CD4-positive, alpha-beta T cell treated with Interleukin-15 for 1 hour (primary cell): ENCODE measurements around the gene ZNF625.
A peak's percentile ranks its signal among the peaks of the same experiment; 100 is the strongest.

ENCODE experiments used
- DNase-seq: peaks from one replicate; pipeline ENCODE4 v3.0.0-alpha.2; 2020

Gene ZNF625

GRCh38 chr19:12156223-12157058 lies at the start of gene ZNF625:
TSS of gene ZNF625 (minus strand) at chr19:12156734. CDS start at chr19:12156558, 176 bp downstream.
- DNase-seq = no peak

GRCh38 chr19:12205296-12205695 lies 48.8 kb upstream of the ZNF625 start:
- DNase-seq = no peak

GRCh38 chr19:12202250-12202649 lies 45.7 kb upstream of the ZNF625 start:
- DNase-seq = peak; percentile 52

DNA sequence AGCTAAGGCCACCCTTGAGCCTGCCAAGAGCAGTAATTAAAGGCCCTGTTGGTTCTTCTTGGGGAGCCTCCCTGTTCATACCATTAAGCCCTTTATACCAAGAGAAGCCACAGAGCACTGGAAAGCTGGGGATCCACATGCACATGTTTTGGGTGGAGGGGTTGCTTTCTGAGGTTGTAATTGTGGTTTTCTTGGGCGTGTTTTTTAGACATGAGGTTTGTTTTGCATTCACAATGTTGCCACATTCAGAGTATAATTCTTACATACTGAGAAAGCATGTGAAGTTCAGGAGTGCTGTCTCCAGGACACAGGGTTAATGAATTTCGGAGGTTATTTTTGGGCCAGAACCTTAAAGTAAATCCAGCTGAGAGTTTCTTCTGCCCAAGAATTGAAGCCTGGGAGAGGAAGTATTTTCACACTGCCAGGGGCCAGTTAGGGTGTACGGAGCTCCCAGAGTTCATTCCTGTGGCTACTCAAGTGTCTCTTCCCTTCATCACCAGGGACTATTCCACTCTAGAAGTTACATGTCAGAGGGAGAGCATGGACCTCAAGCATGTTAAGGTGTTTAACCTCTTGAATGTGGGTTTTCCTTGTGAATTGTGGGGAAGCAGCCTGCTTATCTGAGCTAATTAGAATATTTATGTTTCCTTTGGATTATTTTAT lies 43.4 kb upstream of the ZNF625 start:
- no peak for DNase-seq

DNA sequence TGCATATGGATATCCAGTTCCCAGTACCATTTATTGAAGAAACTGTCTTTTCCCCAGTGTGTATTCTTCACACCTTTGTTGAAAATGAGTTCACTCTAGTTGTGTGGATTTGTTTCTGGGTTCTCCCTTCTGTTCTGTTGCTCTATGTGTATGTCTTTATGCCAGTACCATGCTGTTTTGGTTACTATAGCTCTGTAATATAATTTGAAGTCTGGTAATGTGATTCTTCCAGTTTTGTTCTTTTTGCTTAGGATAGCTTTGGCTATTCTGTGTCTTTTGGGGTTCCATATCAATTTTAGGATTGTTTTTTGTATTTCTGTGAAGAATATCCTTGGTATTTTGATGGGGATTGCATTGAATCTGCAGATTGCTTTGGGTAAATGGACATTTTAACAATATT lies 41.6 kb upstream of the ZNF625 start:
- DNase-seq = no peak

GRCh38 chr19:12194827-12195731 lies 38.5 kb upstream of the ZNF625 start:
- DNase-seq = peak; percentile 85

- DNase-seq = no peak
Measured at GRCh38 chr19:12187625-12188024, 31.1 kb upstream of the ZNF625 start.

GRCh38 chr19:12180377-12180776 lies 23.8 kb upstream of the ZNF625 start:
- DNase-seq = no peak

- DNase-seq = no peak
Measured at GRCh38 chr19:12166626-12167025, 10.1 kb upstream of the ZNF625 start.

DNA sequence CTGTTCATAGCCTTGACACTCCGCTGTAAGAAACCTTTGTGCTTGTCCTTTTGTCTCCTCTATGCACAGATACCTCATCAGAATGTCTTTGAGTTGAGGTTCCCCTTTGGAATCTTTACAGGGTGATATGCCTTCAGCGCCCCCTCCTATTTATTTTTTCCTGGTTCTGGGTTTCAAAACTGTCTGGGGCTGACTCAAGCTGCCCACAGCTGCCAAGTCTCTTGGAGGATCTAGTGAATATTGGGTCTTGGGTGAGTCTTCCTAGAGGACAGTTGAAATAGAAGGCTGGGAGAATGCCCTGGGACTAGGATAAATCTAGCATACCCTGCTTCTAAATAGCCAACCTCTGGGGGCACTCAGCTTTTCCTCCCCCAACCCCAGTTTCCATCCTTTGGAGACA lies 7.3 kb upstream of the ZNF625 start:
- no peak for DNase-seq

GRCh38 chr19:12162882-12163806 lies 6.6 kb upstream of the ZNF625 start, which contains the start of gene ZNF136:
TSS of gene ZNF136 (plus strand) at chr19:12163096. CDS start at chr19:12163204, 108 bp downstream.
- DNase-seq = peak; percentile 93

- DNase-seq = no peak
Measured at GRCh38 chr19:12162513-12162881, 6.0 kb upstream of the ZNF625 start.

GRCh38 chr19:12159773-12160414 lies 3.4 kb upstream of the ZNF625 start:
- DNase-seq = no peak

- no peak for DNase-seq
Measured at GRCh38 chr19:12155324-12155860, 1.1 kb downstream of the ZNF625 start.

DNA sequence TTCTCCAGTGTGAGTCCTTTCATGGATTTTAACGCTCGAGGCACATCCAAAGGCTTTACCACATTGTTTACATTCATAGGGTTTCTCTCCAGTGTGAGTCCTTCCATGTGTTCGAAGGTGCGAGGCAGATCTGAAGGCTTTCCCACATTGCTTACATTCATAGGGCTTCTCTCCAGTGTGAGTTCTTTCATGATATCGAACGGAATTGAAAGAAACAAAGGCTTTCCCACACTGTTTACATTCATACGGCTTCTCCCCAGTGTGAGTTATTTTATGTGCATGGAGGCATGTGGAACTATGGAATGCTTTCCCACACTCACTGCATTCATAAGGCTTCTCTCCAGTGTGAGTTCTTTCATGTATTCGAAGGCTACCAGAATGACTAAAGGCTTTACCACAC lies 11.2 kb downstream of the ZNF625 start:
- no peak for DNase-seq

- no peak for DNase-seq
Measured at GRCh38 chr19:12141405-12141736, 15.2 kb downstream of the ZNF625 start.

DNA sequence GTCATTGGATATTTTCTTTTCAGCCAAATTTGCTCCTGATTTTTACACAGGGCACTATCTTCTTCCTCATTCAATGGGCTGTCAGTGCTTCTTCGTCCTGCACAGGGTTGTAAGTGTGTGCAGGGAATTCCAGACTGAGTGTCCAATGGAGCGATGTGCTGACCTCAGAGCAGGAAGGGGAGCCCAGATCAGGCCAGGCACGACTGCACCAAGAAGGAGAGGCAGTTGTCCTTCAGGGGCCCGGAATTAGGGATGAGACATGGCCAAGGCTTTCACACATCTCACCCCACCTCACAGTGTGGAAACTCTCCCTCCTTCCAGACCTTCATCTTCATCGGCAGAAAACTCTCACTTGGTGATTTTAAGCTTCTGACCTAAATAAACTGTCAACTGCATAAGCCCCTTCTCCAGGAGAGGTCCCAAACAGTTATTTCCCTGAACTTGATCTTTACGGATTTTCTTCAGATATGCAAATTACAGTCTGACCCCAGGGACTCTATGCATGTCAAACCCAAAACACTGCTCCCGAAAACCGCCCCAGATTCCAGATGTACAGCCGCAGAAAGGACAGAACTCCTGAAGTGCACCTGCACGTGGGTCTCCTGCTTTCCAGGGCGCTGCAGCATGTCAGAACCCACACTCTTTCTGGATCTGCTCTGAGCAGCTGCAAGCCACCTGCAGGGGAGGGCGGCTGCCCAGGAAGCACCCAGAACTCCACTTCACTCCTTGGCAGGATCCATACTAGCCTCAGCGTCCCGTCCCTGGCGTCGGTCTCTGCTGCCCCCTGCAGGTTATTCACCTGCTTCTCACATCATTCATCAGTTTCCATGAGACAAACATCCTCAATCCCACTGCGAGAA lies 15.8 kb downstream of the ZNF625 start:
- peak; percentile 82 for DNase-seq

GRCh38 chr19:12139885-12140544 lies 16.5 kb downstream of the ZNF625 start, which contains the start of gene ZNF20:
TSS of gene ZNF20 (minus strand) at chr19:12140350. CDS start at chr19:12140182, 168 bp downstream.
- DNase-seq = peak; percentile 89

DNA sequence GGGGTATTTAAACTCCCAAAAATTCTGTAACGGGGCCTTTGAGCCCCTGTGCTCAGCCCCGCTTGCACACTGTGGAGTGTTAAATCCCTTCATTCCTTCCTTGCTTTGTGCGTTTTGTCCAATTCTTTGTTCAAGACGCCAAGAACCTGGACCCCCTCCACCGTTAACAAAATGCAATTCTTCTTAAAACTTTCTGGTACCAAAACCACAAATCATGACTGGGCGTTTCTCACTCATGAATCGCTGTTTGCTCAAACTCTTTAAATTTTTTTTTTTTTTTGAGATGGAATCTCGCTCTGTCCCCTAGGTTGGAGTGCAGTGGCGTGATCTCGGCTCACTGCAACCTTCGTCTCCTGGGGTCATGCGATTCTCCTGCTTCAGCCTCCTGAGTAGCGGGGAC lies 17.3 kb downstream of the ZNF625 start:
- no peak for DNase-seq
